HL-60 (cell line): ENCODE measurements around the gene LOXL1.

Experiments
- CTCF ChIP-seq: IDR thresholded peaks from one replicate; pipeline ENCODE4 v1.5.1; 2011; ENCODE audit warnings: low read length, control low read depth, inconsistent platforms; ENCODE audit not compliant: insufficient read depth
- TF ChIP-seq, protein P1 (sequence below): IDR thresholded peaks from 2 replicates; pipeline ENCODE4 v1.6.1; 2012; ENCODE audit warnings: low read depth; ENCODE audit not compliant: insufficient replicate concordance

DNA sequence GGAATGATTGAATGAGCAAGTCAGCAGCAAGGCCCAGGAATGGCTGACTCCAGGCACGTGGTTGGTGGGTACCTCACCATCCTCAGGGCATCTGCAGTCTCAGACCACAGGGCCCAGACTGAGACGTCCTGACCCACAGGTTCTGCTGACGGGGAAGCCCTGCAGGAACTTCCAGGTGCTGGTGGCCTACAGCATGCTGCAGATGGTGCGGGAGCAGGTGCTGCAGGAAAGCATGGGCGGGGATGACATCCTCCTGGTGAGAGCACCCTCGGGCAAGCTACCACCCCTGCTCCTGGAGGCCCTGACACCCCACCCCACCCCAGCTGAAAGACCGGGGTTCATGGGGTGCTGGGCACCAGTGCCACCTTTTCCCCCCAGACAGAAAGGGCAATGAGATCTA lies 38.8 kb upstream of the LOXL1 start:
- TF ChIP-seq, protein P1, sequence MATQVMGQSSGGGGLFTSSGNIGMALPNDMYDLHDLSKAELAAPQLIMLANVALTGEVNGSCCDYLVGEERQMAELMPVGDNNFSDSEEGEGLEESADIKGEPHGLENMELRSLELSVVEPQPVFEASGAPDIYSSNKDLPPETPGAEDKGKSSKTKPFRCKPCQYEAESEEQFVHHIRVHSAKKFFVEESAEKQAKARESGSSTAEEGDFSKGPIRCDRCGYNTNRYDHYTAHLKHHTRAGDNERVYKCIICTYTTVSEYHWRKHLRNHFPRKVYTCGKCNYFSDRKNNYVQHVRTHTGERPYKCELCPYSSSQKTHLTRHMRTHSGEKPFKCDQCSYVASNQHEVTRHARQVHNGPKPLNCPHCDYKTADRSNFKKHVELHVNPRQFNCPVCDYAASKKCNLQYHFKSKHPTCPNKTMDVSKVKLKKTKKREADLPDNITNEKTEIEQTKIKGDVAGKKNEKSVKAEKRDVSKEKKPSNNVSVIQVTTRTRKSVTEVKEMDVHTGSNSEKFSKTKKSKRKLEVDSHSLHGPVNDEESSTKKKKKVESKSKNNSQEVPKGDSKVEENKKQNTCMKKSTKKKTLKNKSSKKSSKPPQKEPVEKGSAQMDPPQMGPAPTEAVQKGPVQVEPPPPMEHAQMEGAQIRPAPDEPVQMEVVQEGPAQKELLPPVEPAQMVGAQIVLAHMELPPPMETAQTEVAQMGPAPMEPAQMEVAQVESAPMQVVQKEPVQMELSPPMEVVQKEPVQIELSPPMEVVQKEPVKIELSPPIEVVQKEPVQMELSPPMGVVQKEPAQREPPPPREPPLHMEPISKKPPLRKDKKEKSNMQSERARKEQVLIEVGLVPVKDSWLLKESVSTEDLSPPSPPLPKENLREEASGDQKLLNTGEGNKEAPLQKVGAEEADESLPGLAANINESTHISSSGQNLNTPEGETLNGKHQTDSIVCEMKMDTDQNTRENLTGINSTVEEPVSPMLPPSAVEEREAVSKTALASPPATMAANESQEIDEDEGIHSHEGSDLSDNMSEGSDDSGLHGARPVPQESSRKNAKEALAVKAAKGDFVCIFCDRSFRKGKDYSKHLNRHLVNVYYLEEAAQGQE: no peak
- no peak for TF ChIP-seq CTCF
